ENCODE measurements around the gene HSPA1B.

Gene HSPA1B

DNA sequence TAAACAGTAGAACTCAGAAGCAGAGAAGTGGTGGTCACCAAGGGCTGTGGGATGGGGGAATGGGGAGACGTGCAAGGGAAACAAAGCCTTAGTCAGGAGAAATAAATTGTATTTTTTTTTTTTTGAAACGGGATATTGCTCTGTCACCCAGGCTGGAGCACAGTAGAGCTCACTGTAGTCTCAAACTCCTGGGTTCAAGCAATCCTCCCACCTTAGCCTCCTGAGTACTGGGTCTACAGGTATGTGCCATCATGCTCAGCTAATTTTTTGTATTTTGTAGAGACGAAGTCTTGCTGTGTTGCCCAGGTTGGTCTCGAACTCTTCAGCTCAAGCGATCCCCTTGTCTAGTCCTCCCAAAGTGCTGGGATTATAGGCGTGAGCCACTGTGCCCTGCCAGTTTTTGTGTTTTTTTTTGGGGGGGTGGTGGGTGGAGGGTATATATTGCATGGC is 3.4 kb downstream of the HSPA1B start:
- no peak for DNase-seq (ENCODE audit: extremely low spot score)
- ChIA-PET CTCF (interaction anchor here (0.6 to 2.0 kb wide), 20 partner anchors 8 to 336 kb away, joined by 3 to 7 read pairs (median 4); partner anchors contain the start of genes ABHD16A, ATP6V1G2, DDX39B and LSM2), POLR2A (interaction anchor here (0.6 to 2.1 kb wide), 9 partner anchors 16 to 299 kb away, joined by 3 to 14 read pairs (median 6); partner anchors contain the start of genes DXO, HSPA1A, HSPA1L and LY6G6C)
- no peak for TF ChIP-seq CTCF (IDR thresholded peaks at IDR 0.05; ENCODE audit: control extremely low read depth, extremely low read depth, low read depth, missing control alignments)

GRCh38 chr6:31831350-31832215 is 4.0 kb downstream of the HSPA1B start:
- ChIA-PET POLR2A (interaction anchor here (0.6 to 2.1 kb wide), 5 partner anchors 17 to 168 kb away, joined by 3 to 14 read pairs (median 3); partner anchors contain the start of genes DXO, HSPA1A, HSPA1L and NEU1), CTCF (interaction anchor here (0.6 to 2.0 kb wide), 8 partner anchors 23 to 337 kb away, joined by 3 to 7 read pairs (median 4); partner anchors contain the start of genes LSM2, LY6G5C and VARS1)
- TF ChIP-seq CTCF (IDR thresholded peaks at IDR 0.05; ENCODE audit: control extremely low read depth, extremely low read depth, low read depth, missing control alignments): no peak
- no peak for DNase-seq (ENCODE audit: extremely low spot score)

- DNase-seq (ENCODE audit: extremely low spot score): peak; percentile 86
- POLR2A ChIA-PET: interaction anchor here (0.6 to 3.7 kb wide), 8 partner anchors 17 to 131 kb away, joined by 3 to 30 read pairs (median 4); partner anchors contain the start of genes ABHD16A, HSPA1A, HSPA1L and NEU1
- CTCF ChIA-PET: no interaction called here
- no peak for TF ChIP-seq CTCF (IDR thresholded peaks at IDR 0.05; ENCODE audit: control extremely low read depth, extremely low read depth, low read depth, missing control alignments)
Observed at GRCh38 chr6:31834367-31835250, 7.1 kb downstream of the HSPA1B start.

GRCh38 chr6:31836047-31836473 is 8.5 kb downstream of the HSPA1B start:
- no peak for TF ChIP-seq CTCF (IDR thresholded peaks at IDR 0.05; ENCODE audit: control extremely low read depth, extremely low read depth, low read depth, missing control alignments)
- DNase-seq (ENCODE audit: extremely low spot score): no peak
- ChIA-PET POLR2A (interaction anchor here (0.6 to 3.9 kb wide), 11 partner anchors 9 to 360 kb away, joined by 3 to 30 read pairs (median 7); partner anchors contain the start of genes ABHD16A, HSPA1A, HSPA1B and HSPA1L), CTCF (interaction anchor here (1.4 to 1.5 kb wide), 2 partner anchors 10 to 53 kb away, joined by 3 read pairs; no protein-coding TSS in a partner anchor)

- TF ChIP-seq CTCF (IDR thresholded peaks at IDR 0.05; ENCODE audit: control extremely low read depth, extremely low read depth, low read depth, missing control alignments): no peak
- CTCF ChIA-PET: interaction anchor here (1.3 to 1.7 kb wide), 5 partner anchors 9 to 52 kb away, joined by 3 to 5 read pairs (median 3); partner anchors contain the start of gene LSM2
- no peak for DNase-seq (ENCODE audit: extremely low spot score)
- POLR2A ChIA-PET: interaction anchor here (0.6 to 3.9 kb wide), 11 partner anchors 9 to 359 kb away, joined by 3 to 30 read pairs (median 7); partner anchors contain the start of genes ABHD16A, HSPA1A, HSPA1B and HSPA1L
Observed at GRCh38 chr6:31836474-31837368, 9.2 kb downstream of the HSPA1B start.
